ENCODE results near the gene AKAP12.

Gene AKAP12

GRCh38 chr6:151207674-151208073 lies 32.1 kb upstream of the AKAP12 start:
- no peak for TF ChIP-seq SUZ12 (IDR thresholded peaks at IDR 0.05; ENCODE audit: extremely low read depth, insufficient read depth, insufficient read length)
- TF ChIP-seq YY1 (IDR thresholded peaks at IDR 0.05; ENCODE audit: insufficient read depth, insufficient read length), result no peak
- TF ChIP-seq ZNF274 (IDR thresholded peaks at IDR 0.05; ENCODE audit: low read depth, low read length), result no peak
- no peak for DNase-seq (ENCODE audit: low read depth, low spot score)
- H3K9ac ChIP-seq (ENCODE audit: insufficient read length, low read depth), result no peak overlapping the region
- H3K4me1 ChIP-seq (ENCODE audit: insufficient read depth, insufficient read length), result peaks cover 2% of the 10 kb centered on the region
- no peaks in the 10 kb centered on the region for H3K27me3 ChIP-seq (ENCODE audit: insufficient read depth, insufficient read length)
- no peaks in the 10 kb centered on the region for H3K36me3 ChIP-seq (ENCODE audit: insufficient read depth, insufficient read length, low read length)
- H3K9me3 ChIP-seq (ENCODE audit: insufficient read depth, low read length), result no peaks in the 10 kb centered on the region
- H3K4me3 ChIP-seq (ENCODE audit: insufficient read length, low read depth), result no peak overlapping the region

- no peak overlapping the region for H3K4me3 ChIP-seq (ENCODE audit: insufficient read length, low read depth)
- H3K9me3 ChIP-seq (ENCODE audit: insufficient read depth, low read length), result peaks cover 3% of the 10 kb centered on the region; the same call in 1 of the 2 replicates
- H3K4me1 ChIP-seq (ENCODE audit: insufficient read depth, insufficient read length), result peaks cover 2% of the 10 kb centered on the region
- TF ChIP-seq ZNF274 (IDR thresholded peaks at IDR 0.05; ENCODE audit: low read depth, low read length) (no peak), YY1 (IDR thresholded peaks at IDR 0.05; ENCODE audit: insufficient read depth, insufficient read length) (no peak), SUZ12 (IDR thresholded peaks at IDR 0.05; ENCODE audit: extremely low read depth, insufficient read depth, insufficient read length) (no peak)
- H3K9ac ChIP-seq (ENCODE audit: insufficient read length, low read depth), result no peak overlapping the region
- DNase-seq (ENCODE audit: low read depth, low spot score), result no peak
- no peaks in the 10 kb centered on the region for H3K36me3 ChIP-seq (ENCODE audit: insufficient read depth, insufficient read length, low read length)
- no peaks in the 10 kb centered on the region for H3K27me3 ChIP-seq (ENCODE audit: insufficient read depth, insufficient read length)
Observed at GRCh38 chr6:151209071-151209831, 30.5 kb upstream of the AKAP12 start.

- peaks cover 3% of the 10 kb centered on the region; the same call in 1 of the 2 replicates for H3K9me3 ChIP-seq (ENCODE audit: insufficient read depth, low read length)
- no peak overlapping the region for H3K9ac ChIP-seq (ENCODE audit: insufficient read length, low read depth)
- TF ChIP-seq ZNF274 (IDR thresholded peaks at IDR 0.05; ENCODE audit: low read depth, low read length) (no peak), SUZ12 (IDR thresholded peaks at IDR 0.05; ENCODE audit: extremely low read depth, insufficient read depth, insufficient read length) (no peak), YY1 (IDR thresholded peaks at IDR 0.05; ENCODE audit: insufficient read depth, insufficient read length) (no peak)
- no peaks in the 10 kb centered on the region for H3K27me3 ChIP-seq (ENCODE audit: insufficient read depth, insufficient read length)
- DNase-seq (ENCODE audit: low read depth, low spot score), result no peak
- no peak overlapping the region for H3K4me3 ChIP-seq (ENCODE audit: insufficient read length, low read depth)
- peaks cover 2% of the 10 kb centered on the region for H3K4me1 ChIP-seq (ENCODE audit: insufficient read depth, insufficient read length)
- H3K36me3 ChIP-seq (ENCODE audit: insufficient read depth, insufficient read length, low read length), result no peaks in the 10 kb centered on the region
Observed at GRCh38 chr6:151211075-151211474, 28.7 kb upstream of the AKAP12 start.

GRCh38 chr6:151213352-151213751 lies 26.4 kb upstream of the AKAP12 start:
- Histone ChIP-seq H3K4me3 (ENCODE audit: insufficient read length, low read depth) (no peak overlapping the region), H3K27me3 (ENCODE audit: insufficient read depth, insufficient read length) (no peaks in the 10 kb centered on the region), H3K9ac (ENCODE audit: insufficient read length, low read depth) (no peak overlapping the region), H3K4me1 (ENCODE audit: insufficient read depth, insufficient read length) (no peaks in the 10 kb centered on the region), H3K36me3 (ENCODE audit: insufficient read depth, insufficient read length, low read length) (no peaks in the 10 kb centered on the region), H3K9me3 (ENCODE audit: insufficient read depth, low read length) (peaks cover 3% of the 10 kb centered on the region; the same call in 1 of the 2 replicates)
- no peak for DNase-seq (ENCODE audit: low read depth, low spot score)
- TF ChIP-seq SUZ12 (IDR thresholded peaks at IDR 0.05; ENCODE audit: extremely low read depth, insufficient read depth, insufficient read length) (no peak), YY1 (IDR thresholded peaks at IDR 0.05; ENCODE audit: insufficient read depth, insufficient read length) (no peak)

- TF ChIP-seq ZNF274 (IDR thresholded peaks at IDR 0.05; ENCODE audit: low read depth, low read length) (no peak), SUZ12 (IDR thresholded peaks at IDR 0.05; ENCODE audit: extremely low read depth, insufficient read depth, insufficient read length) (no peak), YY1 (IDR thresholded peaks at IDR 0.05; ENCODE audit: insufficient read depth, insufficient read length) (no peak)
- H3K9ac ChIP-seq (ENCODE audit: insufficient read length, low read depth), result no peak overlapping the region
- H3K4me3 ChIP-seq (ENCODE audit: insufficient read length, low read depth), result no peak overlapping the region
- DNase-seq (ENCODE audit: low read depth, low spot score), result no peak
- H3K4me1 ChIP-seq (ENCODE audit: insufficient read depth, insufficient read length), result no peaks in the 10 kb centered on the region
- no peaks in the 10 kb centered on the region for H3K27me3 ChIP-seq (ENCODE audit: insufficient read depth, insufficient read length)
- peaks cover 3% of the 10 kb centered on the region; the same call in 1 of the 2 replicates for H3K9me3 ChIP-seq (ENCODE audit: insufficient read depth, low read length)
- H3K36me3 ChIP-seq (ENCODE audit: insufficient read depth, insufficient read length, low read length), result no peaks in the 10 kb centered on the region
Observed at GRCh38 chr6:151215999-151216398, 23.8 kb upstream of the AKAP12 start.

GRCh38 chr6:151216804-151217203 lies 23.0 kb upstream of the AKAP12 start:
- no peak for DNase-seq (ENCODE audit: low read depth, low spot score)
- H3K27me3 ChIP-seq (ENCODE audit: insufficient read depth, insufficient read length), result no peaks in the 10 kb centered on the region
- peaks cover 3% of the 10 kb centered on the region; the same call in 1 of the 2 replicates for H3K9me3 ChIP-seq (ENCODE audit: insufficient read depth, low read length)
- TF ChIP-seq SUZ12 (IDR thresholded peaks at IDR 0.05; ENCODE audit: extremely low read depth, insufficient read depth, insufficient read length) (no peak), YY1 (IDR thresholded peaks at IDR 0.05; ENCODE audit: insufficient read depth, insufficient read length) (no peak), ZNF274 (IDR thresholded peaks at IDR 0.05; ENCODE audit: low read depth, low read length) (no peak)
- no peak overlapping the region for H3K9ac ChIP-seq (ENCODE audit: insufficient read length, low read depth)
- no peaks in the 10 kb centered on the region for H3K4me1 ChIP-seq (ENCODE audit: insufficient read depth, insufficient read length)
- no peaks in the 10 kb centered on the region for H3K36me3 ChIP-seq (ENCODE audit: insufficient read depth, insufficient read length, low read length)
- H3K4me3 ChIP-seq (ENCODE audit: insufficient read length, low read depth), result no peak overlapping the region

- H3K4me1 ChIP-seq (ENCODE audit: insufficient read depth, insufficient read length), result no peaks in the 10 kb centered on the region
- TF ChIP-seq SUZ12 (IDR thresholded peaks at IDR 0.05; ENCODE audit: extremely low read depth, insufficient read depth, insufficient read length) (no peak), YY1 (IDR thresholded peaks at IDR 0.05; ENCODE audit: insufficient read depth, insufficient read length) (no peak), ZNF274 (IDR thresholded peaks at IDR 0.05; ENCODE audit: low read depth, low read length) (no peak)
- no peak overlapping the region for H3K4me3 ChIP-seq (ENCODE audit: insufficient read length, low read depth)
- no peaks in the 10 kb centered on the region for H3K9me3 ChIP-seq (ENCODE audit: insufficient read depth, low read length)
- DNase-seq (ENCODE audit: low read depth, low spot score), result no peak
- no peaks in the 10 kb centered on the region for H3K27me3 ChIP-seq (ENCODE audit: insufficient read depth, insufficient read length)
- no peak overlapping the region for H3K9ac ChIP-seq (ENCODE audit: insufficient read length, low read depth)
- no peaks in the 10 kb centered on the region for H3K36me3 ChIP-seq (ENCODE audit: insufficient read depth, insufficient read length, low read length)
Observed at GRCh38 chr6:151219192-151219591, 20.6 kb upstream of the AKAP12 start.
